ENCODE data around the gene ZBTB46.

Gene ZBTB46

DNA sequence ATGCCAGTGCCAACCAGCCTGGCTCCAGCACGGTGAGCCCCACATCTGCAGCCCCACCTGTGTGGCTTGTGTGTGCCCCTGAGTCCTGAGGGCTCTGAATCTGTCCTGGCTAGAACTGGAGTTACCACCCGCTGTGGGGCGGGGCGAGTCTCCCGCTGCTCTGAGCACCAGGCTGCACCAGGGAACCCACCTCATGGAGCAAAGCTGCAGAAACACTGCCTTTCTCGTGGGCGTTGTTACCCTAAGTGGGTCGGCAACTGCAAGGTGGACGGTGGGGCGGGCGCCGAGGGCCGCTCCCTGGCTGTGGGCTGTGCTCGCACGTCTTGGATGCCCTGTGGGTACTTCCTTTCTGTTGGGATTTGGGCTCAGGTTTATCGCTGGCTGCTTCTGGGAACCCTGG lies 12.7 kb upstream of the ZBTB46 start:
- no peak overlapping the region for H2AFZ ChIP-seq (ENCODE audit: low read length)
- H3K79me2 ChIP-seq (ENCODE audit: insufficient read depth, low read length) = no peaks in the 10 kb centered on the region
- H3K36me3 ChIP-seq (ENCODE audit: insufficient read depth, low read length) = no peaks in the 10 kb centered on the region
- H3K4me3 ChIP-seq (ENCODE audit: low read length, poor library complexity, severe bottlenecking) = peak overlapping the region; percentile 59
- no peaks in the 10 kb centered on the region for H3K9me3 ChIP-seq (ENCODE audit: insufficient read depth, low read depth, low read length)
- no peaks in the 10 kb centered on the region for H4K20me1 ChIP-seq (ENCODE audit: insufficient read depth, low read length, poor library complexity, severe bottlenecking)
- no peaks in the 10 kb centered on the region for H3K27me3 ChIP-seq (ENCODE audit: insufficient read depth, low read length, poor library complexity, severe bottlenecking)
- H3K9ac ChIP-seq (ENCODE audit: low read depth, low read length, poor library complexity, severe bottlenecking) = peak overlapping the region; percentile 67
- H3K4me1 ChIP-seq (ENCODE audit: insufficient read depth, low read length, poor library complexity, severe bottlenecking) = peaks cover 63% of the 10 kb centered on the region
- H3F3A ChIP-seq (ENCODE audit: low read depth) = no peaks in the 10 kb centered on the region
- no peak for TF ChIP-seq EZH2phosphoT487 (IDR thresholded peaks at IDR 0.05; ENCODE audit: borderline replicate concordance)
- TF ChIP-seq, protein P1, sequence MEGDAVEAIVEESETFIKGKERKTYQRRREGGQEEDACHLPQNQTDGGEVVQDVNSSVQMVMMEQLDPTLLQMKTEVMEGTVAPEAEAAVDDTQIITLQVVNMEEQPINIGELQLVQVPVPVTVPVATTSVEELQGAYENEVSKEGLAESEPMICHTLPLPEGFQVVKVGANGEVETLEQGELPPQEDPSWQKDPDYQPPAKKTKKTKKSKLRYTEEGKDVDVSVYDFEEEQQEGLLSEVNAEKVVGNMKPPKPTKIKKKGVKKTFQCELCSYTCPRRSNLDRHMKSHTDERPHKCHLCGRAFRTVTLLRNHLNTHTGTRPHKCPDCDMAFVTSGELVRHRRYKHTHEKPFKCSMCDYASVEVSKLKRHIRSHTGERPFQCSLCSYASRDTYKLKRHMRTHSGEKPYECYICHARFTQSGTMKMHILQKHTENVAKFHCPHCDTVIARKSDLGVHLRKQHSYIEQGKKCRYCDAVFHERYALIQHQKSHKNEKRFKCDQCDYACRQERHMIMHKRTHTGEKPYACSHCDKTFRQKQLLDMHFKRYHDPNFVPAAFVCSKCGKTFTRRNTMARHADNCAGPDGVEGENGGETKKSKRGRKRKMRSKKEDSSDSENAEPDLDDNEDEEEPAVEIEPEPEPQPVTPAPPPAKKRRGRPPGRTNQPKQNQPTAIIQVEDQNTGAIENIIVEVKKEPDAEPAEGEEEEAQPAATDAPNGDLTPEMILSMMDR (conservative IDR thresholded peaks at IDR 0.05; ENCODE audit: low read length) = no peak
- peak overlapping the region; percentile 79 for H3K4me2 ChIP-seq (ENCODE audit: low read depth, low read length, poor library complexity, severe bottlenecking)
- H3K9me2 ChIP-seq (replicated peaks; ENCODE audit: low read depth, low read length) = no peaks in the 10 kb centered on the region

DNA sequence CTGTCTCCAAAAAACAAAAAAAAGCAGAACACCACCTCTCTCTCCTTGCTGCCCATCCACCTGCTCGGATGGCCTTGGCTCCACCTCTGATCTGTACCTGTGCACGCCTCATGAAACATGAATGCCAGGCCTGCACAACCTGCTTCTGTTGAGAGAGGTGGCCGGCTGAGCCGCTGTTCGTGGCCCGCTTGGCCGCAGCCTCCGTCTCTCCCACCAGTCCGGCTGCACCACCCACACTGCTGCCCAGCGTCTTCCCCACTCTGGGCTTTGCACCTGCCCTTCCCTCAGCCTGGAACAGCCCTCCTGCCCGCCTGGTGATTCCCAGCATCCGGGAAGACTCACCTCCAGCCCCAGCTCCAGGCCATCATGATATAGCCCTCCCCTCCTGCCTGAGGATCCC lies 12.2 kb upstream of the ZBTB46 start:
- Histone ChIP-seq H4K20me1 (ENCODE audit: insufficient read depth, low read length, poor library complexity, severe bottlenecking) (no peaks in the 10 kb centered on the region), H3K4me3 (ENCODE audit: low read length, poor library complexity, severe bottlenecking) (no peak overlapping the region), H3K9me3 (ENCODE audit: insufficient read depth, low read depth, low read length) (no peaks in the 10 kb centered on the region), H3K27me3 (ENCODE audit: insufficient read depth, low read length, poor library complexity, severe bottlenecking) (no peaks in the 10 kb centered on the region), H3K9ac (ENCODE audit: low read depth, low read length, poor library complexity, severe bottlenecking) (peak overlapping the region; percentile 67), H3K9me2 (replicated peaks; ENCODE audit: low read depth, low read length) (no peaks in the 10 kb centered on the region), H3K36me3 (ENCODE audit: insufficient read depth, low read length) (no peaks in the 10 kb centered on the region), H3K4me2 (ENCODE audit: low read depth, low read length, poor library complexity, severe bottlenecking) (peak overlapping the region; percentile 79), H3K79me2 (ENCODE audit: insufficient read depth, low read length) (no peaks in the 10 kb centered on the region), H3F3A (ENCODE audit: low read depth) (no peaks in the 10 kb centered on the region), H2AFZ (ENCODE audit: low read length) (no peak overlapping the region), H3K4me1 (ENCODE audit: insufficient read depth, low read length, poor library complexity, severe bottlenecking) (peaks cover 62% of the 10 kb centered on the region)
- TF ChIP-seq EZH2phosphoT487 (IDR thresholded peaks at IDR 0.05; ENCODE audit: borderline replicate concordance) = no peak
- TF ChIP-seq, protein P1 (conservative IDR thresholded peaks at IDR 0.05; ENCODE audit: low read length) = no peak

DNA sequence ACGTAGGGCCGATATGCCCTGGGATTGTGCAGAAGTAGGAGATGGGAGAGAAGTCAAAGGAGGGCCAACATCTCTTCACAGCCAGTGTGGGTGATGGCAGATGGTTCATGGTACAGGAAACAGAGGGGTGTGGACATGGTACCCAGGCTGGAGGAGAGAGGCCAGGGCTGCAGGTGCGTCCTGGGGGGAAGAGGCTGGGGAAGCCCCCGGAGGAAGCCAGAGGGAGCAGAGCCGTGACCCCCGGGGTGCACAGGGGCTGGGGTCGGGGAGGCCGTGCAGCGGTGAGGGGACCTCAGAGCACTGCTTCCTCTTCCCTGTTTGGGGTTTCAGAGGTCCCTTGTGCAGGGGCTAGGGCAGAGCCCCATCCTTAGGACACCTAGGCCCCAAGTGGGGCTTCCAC lies 11.2 kb upstream of the ZBTB46 start:
- H3K9me3 ChIP-seq (ENCODE audit: insufficient read depth, low read depth, low read length) = no peaks in the 10 kb centered on the region
- peak overlapping the region; percentile 79 for H3K4me2 ChIP-seq (ENCODE audit: low read depth, low read length, poor library complexity, severe bottlenecking)
- TF ChIP-seq, protein P1 (conservative IDR thresholded peaks at IDR 0.05; ENCODE audit: low read length) = no peak
- no peak for TF ChIP-seq EZH2phosphoT487 (IDR thresholded peaks at IDR 0.05; ENCODE audit: borderline replicate concordance)
- H3F3A ChIP-seq (ENCODE audit: low read depth) = no peaks in the 10 kb centered on the region
- peak overlapping the region; percentile 67 for H3K9ac ChIP-seq (ENCODE audit: low read depth, low read length, poor library complexity, severe bottlenecking)
- no peaks in the 10 kb centered on the region for H3K9me2 ChIP-seq (replicated peaks; ENCODE audit: low read depth, low read length)
- H3K4me3 ChIP-seq (ENCODE audit: low read length, poor library complexity, severe bottlenecking) = peak overlapping the region; percentile 11
- H2AFZ ChIP-seq (ENCODE audit: low read length) = no peak overlapping the region
- no peaks in the 10 kb centered on the region for H3K36me3 ChIP-seq (ENCODE audit: insufficient read depth, low read length)
- no peaks in the 10 kb centered on the region for H3K79me2 ChIP-seq (ENCODE audit: insufficient read depth, low read length)
- H3K27me3 ChIP-seq (ENCODE audit: insufficient read depth, low read length, poor library complexity, severe bottlenecking) = no peaks in the 10 kb centered on the region
- no peaks in the 10 kb centered on the region for H4K20me1 ChIP-seq (ENCODE audit: insufficient read depth, low read length, poor library complexity, severe bottlenecking)
- H3K4me1 ChIP-seq (ENCODE audit: insufficient read depth, low read length, poor library complexity, severe bottlenecking) = peaks cover 59% of the 10 kb centered on the region
